Uterine smooth muscle cell (primary cell): ENCODE results near the gene EDDM3A. TPM values are rescaled to one million over a fixed set of nuclear protein-coding genes. Genes with fewer than 3 reads are reported as not detected.

Source experiments
- total RNA-seq: library from RNA; depleted of rRNA; stranded (reverse); fragments of >200 nt; gene quantifications from 2 replicates; pipeline ENCODE4 v1.2.3, GENCODE V29; 2014

EDDM3A gene
- total RNA-seq, result not detected in 2 replicates

GRCh38 chr14:20745571-20746358 lies at the start of gene EDDM3A:
Gene EDDM3A (plus strand): TSS chr14:20745887. CDS start chr14:20747581, 1,694 bp downstream.

Other genes with a start within 250 kb of the EDDM3A start
- not detected in 2 replicates for gene RNASE10, start 240.3 kb upstream of the EDDM3A start, total RNA-seq
- not detected in 2 replicates for gene RNASE9, start 184.8 kb upstream of the EDDM3A start, total RNA-seq
- not detected in 2 replicates for gene RNASE11, start 157.9 kb upstream of the EDDM3A start, total RNA-seq
- not detected in 2 replicates for gene RNASE12, start 154.5 kb upstream of the EDDM3A start, total RNA-seq
- gene OR6S1, start 104.2 kb upstream of the EDDM3A start, total RNA-seq, result not detected in 2 replicates
- gene RNASE4, start 61.3 kb upstream of the EDDM3A start, total RNA-seq, result 15.8 and 21.6 TPM in 2 replicates
- 5.3 and 5.4 TPM in 2 replicates for gene ANG, start 57.1 kb upstream of the EDDM3A start, total RNA-seq
- gene EDDM3B, start 22.5 kb downstream of the EDDM3A start, total RNA-seq, result not detected in 2 replicates
- gene RNASE6, start 35.4 kb downstream of the EDDM3A start, total RNA-seq, result not detected in 2 replicates
- 0.22 TPM in 1 of 2 replicates, not detected in the other for gene RNASE1, start 57.0 kb downstream of the EDDM3A start, total RNA-seq
- gene RNASE3, start 145.5 kb downstream of the EDDM3A start, total RNA-seq, result not detected in 2 replicates
- not detected in 2 replicates for gene RNASE2, start 209.6 kb downstream of the EDDM3A start, total RNA-seq
- gene METTL17, start 244.1 kb downstream of the EDDM3A start, total RNA-seq, result 42.4 and 75.1 TPM in 2 replicates